LNCAP (cell line): ENCODE measurements around the gene ARL4C.

Source experiments
- TF ChIP-seq, protein P1 (sequence below): fragments of 450-650 bp; IDR thresholded peaks from 2 replicates; pipeline ENCODE4 v1.5.1; 2017; ENCODE audit warnings: mild to moderate bottlenecking

Gene ARL4C

DNA sequence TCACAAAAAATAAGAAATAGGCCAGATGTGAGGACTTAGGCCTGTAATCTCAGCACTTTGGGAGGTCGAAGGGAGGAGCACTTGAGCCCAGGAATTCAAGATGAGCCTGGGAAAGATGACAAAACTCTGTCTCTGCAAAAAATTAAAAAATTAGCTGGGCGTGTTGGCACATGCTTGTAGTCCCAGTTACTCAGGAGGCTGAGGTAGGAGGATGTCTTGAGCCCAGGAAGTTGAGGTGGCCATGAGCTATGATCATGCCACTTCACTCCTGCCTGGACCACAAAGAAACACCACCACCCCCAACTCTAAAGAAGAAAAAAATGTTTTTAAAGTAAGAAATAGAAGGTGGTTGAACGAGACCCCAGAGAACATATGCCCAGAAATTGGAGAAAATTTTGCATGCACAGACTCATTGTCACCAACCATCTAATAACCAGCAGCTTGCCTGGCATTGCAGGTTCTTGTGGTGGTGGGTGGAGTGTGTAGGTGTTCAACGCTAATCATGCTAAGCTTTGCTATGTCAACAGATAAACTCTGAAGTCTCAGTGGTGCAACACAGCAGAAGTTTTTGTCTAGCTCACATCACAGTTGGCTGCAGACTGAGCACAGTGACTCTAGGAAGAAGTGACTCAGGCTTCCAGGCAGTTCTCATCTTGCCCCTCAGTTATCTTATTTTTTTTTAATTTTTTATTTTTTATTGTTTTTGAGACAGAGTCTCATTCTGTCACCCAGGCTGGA, 18.6 kb downstream of the ARL4C start:
- TF ChIP-seq, protein P1, sequence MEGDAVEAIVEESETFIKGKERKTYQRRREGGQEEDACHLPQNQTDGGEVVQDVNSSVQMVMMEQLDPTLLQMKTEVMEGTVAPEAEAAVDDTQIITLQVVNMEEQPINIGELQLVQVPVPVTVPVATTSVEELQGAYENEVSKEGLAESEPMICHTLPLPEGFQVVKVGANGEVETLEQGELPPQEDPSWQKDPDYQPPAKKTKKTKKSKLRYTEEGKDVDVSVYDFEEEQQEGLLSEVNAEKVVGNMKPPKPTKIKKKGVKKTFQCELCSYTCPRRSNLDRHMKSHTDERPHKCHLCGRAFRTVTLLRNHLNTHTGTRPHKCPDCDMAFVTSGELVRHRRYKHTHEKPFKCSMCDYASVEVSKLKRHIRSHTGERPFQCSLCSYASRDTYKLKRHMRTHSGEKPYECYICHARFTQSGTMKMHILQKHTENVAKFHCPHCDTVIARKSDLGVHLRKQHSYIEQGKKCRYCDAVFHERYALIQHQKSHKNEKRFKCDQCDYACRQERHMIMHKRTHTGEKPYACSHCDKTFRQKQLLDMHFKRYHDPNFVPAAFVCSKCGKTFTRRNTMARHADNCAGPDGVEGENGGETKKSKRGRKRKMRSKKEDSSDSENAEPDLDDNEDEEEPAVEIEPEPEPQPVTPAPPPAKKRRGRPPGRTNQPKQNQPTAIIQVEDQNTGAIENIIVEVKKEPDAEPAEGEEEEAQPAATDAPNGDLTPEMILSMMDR, result no peak

DNA sequence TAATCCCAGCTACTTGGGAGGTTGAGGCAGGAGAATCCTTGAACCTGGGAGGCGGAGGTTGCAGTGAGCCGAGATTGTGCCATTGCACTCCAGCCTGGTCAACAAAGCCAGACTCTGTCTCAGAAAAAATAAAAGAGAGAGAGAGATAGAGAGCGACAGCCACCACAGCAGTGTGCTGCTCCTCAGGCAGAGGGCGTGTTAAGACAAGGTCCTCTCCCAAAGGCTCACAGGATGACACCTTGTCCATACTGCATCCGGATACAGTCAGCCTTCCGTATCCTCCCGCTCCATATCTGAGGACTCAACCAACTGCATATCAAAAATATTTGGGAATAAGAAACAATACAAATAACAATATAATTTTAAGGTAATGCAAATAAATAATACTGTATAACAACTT, 20.1 kb downstream of the ARL4C start:
- TF ChIP-seq, protein P1, result no peak

DNA sequence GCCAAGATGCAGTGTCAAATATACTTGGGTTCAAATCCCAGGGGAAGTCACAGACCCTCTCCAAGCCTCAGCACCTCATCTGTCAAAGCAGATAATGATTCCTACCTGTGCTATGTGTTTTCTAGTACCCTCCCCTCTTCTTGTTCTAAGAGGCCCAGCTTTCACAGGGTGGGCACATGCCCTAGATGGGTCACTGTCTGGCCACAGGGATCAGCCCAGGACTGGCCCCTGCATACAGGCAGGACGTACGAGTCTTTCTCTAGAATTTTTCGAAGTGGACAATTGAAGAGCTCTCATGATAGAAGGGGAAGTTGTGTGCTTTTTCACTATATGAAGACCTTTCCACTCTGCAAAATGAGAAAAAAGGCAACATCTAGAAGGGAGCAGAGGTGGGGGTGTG, 22.2 kb downstream of the ARL4C start:
- TF ChIP-seq, protein P1, result no peak

DNA sequence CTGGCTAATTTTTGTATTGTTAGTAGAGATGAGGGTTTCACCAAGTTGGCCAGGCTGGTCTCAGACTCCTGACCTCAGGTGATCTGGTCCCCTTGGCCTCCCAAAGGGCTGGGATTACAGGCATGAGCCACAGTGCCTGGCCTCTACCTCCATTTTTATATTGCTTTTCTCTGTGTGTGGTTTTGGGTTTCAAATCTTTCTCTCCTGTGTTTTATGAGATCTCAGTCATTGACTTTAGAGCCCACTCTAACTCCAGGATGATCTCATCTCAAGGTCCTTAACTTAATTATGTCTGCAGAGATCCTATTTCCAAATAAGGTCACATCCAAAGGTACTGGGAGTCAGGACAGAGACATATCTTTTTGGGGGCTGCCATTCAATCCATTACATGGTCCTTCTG, 24.7 kb downstream of the ARL4C start:
- TF ChIP-seq, protein P1, result no peak

DNA sequence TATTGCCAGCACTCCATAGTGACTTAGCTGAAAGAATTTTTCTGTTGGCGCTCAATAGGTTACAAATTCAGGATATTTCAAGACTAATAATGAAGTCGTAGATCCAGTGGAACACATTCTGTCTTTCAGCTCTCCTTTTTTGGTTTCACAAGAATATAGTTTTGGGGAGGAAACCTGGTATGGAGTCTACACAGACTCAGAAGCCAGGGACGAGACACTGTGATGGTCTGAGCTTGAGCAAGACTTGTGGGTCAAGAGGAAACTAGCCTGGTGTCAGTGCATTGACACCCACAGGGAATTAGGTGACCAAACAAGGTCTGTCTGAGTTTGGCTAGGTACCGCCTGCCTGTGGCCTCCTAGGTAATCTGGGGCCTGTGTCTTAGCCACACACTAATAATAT, 26.9 kb downstream of the ARL4C start:
- TF ChIP-seq, protein P1, result no peak

DNA sequence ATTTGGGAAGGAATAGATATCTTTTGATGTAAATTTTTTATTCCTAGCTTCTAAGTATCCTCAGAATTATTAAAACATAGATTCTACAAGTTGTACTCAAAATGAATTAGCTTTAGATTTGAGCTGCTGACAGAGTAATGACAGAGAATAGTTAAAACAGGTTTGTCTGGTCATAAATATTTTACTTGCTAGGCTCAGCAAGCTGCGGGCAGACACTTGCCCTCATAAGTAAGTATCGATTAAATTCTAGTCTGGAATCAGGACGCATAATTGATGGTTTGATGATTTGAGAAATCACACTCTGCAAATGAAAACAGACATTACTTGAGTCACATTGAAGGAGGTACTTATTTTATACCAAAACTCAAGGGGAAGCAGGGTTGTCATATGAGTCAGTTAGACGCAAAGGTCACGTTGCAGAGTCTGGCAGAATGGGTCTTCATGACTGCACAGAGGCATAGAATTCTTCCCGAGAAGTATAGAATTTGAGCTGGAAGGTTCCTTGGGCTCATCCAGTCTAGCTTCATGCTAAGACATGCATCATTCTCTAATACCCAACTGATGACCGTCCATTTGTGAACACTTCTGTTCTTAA, 27.5 kb downstream of the ARL4C start:
- TF ChIP-seq, protein P1, result no peak

DNA sequence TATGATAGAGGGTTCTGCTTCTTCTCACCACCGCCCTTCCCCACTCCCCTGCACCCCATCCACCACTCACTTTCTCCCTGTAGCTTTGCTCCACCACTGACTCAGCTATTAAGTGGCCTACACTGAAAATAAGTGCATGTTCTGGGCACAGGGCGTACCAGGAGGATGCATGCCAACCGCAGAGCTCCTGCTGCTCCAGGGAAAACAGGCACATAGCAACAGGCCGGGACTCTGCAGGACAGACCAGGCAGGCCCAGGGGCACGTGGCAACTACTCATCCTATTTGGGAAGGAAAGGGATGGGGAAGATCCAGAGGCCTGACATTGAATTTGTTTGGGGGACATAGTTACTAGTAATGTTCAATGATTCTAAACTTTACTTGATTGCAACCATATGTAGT, 28.4 kb downstream of the ARL4C start:
- TF ChIP-seq, protein P1, result no peak
